T-helper 2 cell treated with Interferon-gamma antibody and Interleukin-4, amounts not matched to agents 100 ng/mL and 5 ng/mL, for 36 hours (primary cell): ENCODE results near the gene KCNN4. TPM values are rescaled to one million over a fixed set of nuclear protein-coding genes. Genes with fewer than 3 reads are reported as not detected.

Experiments
- intact Hi-C: fragments of 100-400 bp; cut with micrococcal nuclease; formaldehyde crosslinking; loops from one replicate; pipeline ENCODE4 v1.15.1; 2023
- total RNA-seq: library from RNA; stranded (reverse); gene quantifications from 2 replicates; pipeline ENCODE4 v1.2.3, GENCODE V29; 2022

The KCNN4 gene
- total RNA-seq, 1 donor from 2014 or later = 39.9 TPM

DNA sequence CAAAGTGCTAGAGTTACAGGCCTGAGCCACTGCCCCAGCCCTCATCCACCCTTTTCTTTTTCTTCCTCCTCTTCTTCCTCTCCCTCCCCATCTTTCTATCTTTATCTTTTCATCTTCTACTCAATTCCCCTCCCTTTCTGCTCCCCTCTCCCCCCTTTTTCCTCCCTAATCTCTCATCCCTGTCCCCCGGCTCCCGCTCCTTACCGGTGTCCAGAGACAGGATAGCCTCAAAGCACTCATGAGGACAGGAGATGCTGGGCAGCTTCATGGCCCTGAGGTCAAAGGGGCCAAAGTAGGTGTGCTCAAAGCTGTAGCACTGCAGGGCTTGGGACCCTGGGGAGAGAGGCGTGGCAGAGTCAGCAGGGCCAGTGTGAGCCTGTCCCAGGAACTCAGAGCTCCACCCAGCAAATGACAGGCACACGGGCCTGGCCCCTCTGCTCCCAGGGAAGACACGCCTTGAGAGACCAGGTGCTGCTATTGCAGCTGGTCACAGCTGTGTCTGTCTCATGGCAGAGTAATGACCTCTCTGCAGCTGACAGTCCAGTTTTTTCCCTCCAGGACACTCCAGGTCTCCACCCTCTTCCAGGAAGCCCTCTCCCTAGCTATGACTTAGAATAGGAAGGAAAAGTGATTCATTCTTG, 18.8 kb upstream of the KCNN4 start:
- intact Hi-C loops = no loop called here

DNA sequence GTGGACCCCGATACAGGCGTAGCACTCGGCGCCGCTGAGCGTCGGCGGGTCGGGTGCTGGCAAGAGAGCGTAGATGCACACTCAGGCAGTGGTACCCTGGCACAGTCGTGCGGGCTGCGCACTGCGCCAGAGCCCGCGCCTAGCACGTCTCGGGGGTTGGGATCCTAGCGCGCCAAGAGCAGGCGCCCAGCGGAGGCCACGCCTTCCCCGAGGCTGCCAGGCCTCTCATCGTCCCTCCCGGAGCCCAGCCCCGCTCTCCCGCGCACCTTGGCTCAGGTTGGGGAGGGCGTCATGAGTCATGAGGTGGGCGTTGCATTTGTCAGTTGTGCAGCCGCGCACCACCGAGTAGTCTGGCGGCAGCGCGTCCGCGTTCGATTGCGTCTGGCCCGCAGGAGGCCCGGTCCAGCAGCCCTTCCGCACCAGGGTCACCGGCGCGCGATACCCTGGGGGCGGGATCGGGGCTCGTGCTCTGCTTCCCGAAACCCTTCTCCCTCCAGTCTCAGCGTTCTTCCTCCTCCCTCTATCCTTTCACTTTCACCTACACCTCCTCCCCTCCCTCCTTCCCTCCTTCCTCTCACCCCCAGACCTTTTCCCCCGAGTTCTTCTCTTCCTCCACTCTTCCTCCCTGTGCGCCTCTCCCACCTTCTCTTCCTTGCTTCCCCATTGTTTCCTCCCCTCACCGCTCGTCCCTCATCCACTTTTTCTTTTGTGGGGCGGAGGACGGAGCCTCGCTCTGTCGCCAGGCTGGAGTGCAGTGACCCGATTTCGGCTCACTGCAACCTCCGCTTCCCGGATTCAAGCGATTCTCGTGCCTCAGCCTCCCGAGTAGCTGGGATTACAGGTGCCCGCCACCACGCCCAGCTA, 18.0 kb upstream of the KCNN4 start:
- intact Hi-C loops = no loop called here

DNA sequence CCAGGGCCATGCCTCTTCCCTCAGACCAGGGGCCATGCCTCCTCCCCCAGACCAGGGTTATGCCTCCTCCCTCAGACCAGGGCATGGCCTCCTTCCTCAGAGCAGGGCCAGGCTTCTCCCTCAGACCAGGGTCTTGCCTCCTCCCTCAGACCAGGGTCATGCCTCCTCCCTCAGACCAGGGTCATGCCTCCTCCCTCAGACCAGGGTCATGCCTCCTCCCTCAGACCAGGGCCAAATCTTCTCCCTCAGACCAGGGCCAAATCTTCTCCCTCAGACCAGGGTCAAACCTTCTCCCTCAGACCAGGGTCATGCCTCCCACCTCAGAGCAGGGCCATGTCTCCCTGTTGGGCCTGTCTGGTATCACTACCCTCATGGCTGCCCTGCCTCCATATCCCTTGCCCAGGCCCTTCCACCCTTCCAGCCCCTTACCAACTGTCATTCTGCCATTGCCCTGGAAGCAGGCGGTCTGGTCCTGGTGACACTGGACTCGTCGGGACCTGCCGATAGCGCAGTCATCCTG, 17.3 kb upstream of the KCNN4 start:
- intact Hi-C loops = no loop called here

DNA sequence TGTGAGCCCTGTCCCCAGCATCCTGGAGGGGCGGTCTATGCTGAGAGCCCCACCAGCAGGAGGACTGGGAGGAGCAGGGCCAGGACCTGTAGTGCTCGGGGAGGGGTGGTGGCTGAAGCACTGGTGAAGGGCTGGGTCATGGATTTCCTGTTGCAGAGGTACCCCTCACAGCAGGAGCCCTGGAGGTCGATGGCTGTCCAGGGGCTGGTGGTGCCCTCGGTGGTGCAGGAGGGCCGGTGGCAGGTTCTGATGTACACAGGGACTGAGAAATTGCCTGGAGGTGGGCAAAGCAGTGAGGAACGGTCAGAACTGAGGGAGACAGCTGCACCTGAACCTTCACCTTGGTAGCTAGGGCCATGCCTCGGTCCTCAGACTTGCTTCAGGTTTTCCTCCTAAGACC, 16.8 kb upstream of the KCNN4 start:
- intact Hi-C loops = no loop called here

DNA sequence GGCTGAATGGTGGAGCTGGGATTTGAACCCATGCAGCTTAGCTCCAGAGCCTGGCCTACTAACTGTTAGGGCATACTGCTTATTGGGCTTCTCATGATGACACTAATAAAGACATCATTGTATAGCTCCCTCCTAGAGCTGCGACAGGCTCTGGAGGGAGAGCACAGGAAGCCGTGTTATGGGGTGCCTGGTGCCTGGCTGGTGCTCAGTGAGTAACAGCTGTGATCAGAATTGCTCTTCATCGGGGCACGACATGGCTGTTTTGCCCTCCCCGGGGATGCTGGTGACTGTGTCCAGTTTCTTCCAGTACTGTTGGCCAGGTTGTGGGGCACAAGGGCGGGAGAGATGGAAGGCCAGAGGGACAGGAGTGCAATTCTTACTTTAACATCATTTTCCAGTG, 16.3 kb upstream of the KCNN4 start:
- intact Hi-C loops = no loop called here

DNA sequence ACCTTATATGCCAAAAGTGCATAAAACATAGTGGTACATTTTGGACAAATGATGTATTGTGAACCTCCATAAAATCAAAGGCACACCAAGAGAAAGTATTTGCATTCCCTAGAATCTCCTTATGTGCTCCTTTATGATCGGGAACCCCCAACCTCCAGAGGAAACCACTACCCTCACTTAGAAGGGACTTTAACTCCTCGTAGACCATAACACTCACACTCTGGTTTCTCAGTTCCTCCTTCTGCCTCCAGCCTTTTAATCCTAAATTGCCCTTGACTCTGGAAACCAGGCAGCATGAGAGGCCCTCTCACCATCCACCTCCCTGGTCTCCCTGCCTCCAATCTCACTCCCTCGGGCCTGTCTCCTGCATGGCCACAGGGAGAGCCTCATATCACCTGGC, 9.8 kb upstream of the KCNN4 start:
- intact Hi-C loops = no loop called here

DNA sequence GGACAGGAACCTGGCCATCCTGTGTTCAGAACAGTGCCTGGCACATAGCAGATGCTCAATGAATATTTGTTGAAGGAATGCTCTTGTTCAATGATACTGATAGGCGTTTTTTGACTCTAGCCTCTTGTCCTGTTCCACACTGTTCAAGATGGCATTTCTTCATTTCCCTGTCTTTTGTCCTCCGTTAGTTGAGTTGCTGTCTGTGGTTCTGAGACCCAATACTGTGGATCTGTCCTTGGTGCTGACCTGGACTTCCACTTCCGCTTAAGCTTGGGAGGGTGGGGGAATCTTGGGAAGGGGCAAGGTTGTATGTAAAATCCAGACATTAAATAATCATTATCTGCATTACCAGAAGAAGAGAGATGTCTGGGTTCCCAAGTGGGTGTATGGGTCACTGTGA, 8.3 kb upstream of the KCNN4 start:
- intact Hi-C loops = loop anchor here (10.0 kb wide), 1 partner anchor 324 kb away; the partner anchor contains the start of gene LYPD3

DNA sequence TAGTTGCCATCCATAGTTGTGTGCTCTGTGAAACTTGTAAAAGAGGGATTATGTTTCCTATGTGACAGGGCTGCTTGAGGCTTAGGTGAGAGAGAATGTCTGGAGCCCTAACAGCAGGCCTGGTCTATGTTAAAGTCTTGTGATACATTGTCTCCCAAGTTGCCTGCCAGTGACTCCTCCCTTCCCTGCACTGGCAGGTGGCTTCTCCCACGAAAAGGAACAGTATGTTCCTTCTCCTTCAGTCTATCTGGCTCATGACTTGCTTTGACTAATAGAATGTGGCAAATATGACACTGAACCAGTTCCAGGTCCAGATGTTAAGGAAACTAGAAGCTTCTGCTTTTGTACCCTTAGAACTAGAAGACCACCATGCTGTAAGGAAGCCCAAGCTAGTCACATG, 5.9 kb upstream of the KCNN4 start:
- intact Hi-C loops = loop anchor here (10.0 kb wide), 1 partner anchor 322 kb away; the partner anchor contains the start of gene LYPD3

DNA sequence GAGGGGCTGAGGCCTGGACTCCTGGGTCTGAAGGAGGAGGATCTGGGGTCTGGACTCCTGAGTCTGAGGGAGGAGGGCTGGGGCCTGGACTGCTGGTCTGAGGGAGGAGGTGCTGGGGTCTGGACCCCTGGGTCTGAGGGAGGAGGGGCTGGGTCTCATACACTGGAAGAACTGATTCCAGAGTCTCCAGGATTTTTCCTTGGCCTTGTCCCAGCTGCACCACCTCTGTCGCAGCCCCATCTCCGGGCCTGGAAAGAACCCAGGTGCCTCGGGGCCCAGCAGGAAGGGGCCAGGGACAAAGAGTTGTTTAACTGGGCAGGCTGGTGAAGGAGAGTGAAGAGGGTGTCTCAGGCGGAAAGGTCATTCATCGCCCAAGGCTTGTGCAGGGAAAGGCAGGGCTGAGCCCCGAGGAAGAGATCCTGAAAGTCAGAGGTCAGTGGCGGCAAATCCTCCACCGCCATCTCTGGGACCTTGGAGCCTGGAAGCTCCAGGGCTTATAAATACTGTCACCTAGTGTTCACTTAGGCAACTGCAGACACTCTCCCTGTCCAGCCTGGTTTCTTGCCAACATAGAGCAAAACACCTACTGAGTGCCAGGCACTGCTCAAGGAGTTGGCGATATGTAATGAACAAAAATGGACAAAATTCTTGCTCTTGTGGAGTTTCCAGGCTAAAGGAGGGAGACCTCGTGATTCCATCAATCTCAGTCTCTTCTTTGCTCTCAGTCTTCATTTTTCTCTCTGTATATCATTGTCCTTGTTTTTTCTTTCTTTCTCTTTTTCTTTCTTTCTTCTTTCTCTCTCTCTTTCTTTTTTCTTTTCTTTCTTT, 4.4 kb upstream of the KCNN4 start:
- intact Hi-C loops = loop anchor here (1.0 to 10.0 kb wide), 5 partner anchors 20 to 320 kb away; partner anchors contain the start of genes LYPD3 and SMG9

DNA sequence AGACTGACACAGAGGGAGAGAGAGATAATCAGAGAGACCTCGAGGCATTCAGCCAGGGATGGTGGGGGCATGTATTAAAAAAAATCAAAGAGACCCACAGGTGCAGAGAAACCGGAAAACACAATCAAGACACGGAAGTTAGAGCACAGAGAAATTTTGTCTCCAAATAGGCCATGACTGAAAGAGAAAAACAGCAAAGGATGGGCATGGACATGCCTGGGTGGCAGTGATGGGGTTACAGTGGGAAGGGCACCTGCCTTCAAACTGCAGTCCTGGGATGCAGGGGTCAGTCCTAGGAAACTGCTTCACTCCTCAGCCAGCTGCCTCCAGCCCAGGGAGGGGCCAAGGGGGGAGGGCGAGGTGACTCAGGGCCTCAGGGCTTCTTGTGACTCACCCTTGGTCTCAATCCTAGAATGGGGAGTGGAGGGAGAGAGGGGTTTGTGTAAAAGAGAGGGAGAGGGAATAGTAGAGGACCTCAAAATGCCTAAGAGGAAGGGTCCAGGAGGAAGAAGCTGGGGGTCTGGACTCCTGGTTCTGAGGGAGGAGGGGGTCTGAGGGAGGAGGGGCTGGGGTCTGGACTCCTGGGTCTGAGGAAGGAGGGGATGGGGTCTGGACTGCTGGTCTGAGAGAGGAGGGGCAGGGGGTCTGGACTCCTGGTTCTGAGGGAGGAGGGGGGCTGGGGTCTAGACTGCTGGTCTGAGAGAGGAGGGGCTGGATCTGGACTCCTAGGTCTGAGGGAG, 3.6 kb upstream of the KCNN4 start:
- intact Hi-C loops = loop anchor here (10.0 kb wide), 1 partner anchor 320 kb away; the partner anchor contains the start of gene LYPD3

DNA sequence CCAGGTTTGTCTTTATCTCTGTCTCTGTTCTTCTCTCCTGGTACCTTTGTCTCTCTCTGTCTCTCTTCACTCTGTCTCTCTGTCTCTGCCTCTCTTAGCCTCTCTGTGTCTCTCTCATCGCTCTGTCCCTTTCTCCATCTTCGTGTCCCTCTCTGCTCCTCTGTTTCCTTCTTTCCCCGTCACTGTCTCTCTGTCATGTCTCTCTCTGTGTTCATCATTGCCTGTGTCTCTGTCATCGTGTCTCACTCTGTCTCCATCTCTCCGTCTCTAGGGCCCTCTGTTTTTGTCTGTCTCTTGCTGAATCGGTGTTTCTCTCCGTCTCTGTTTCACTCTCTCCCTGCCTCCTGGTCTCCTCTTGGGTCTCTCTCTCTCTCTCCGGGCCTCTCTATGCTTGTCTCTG, 2.9 kb upstream of the KCNN4 start:
- intact Hi-C loops = loop anchor here (10.0 kb wide), 1 partner anchor 319 kb away; the partner anchor contains the start of gene LYPD3

DNA sequence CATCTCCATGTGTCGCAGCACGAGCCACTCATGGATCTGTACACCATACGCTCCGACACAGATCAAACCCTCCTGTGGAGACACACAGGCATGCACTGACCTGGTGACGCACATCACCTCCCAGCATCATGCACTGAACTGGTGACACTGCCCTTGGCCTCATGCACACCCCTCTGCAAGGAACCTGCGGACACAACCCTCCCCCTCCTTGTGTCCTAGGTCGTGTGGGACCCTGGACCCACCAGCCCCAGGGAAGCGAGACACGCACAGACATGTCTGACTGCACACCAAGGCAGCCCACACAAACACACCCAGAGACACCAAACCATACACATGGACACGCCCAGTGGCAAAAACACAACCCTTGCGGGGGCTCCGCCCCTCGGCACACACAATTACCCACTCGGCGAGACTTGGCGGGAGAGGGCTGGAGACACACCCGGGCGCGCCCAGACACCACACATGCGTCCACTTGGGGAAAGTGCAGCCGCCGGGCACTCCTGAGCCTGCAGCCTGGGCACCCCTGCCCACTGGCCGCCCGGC, 2.0 kb upstream of the KCNN4 start:
- intact Hi-C loops = loop anchor here (10.0 kb wide), 1 partner anchor 318 kb away; the partner anchor contains the start of gene LYPD3

DNA sequence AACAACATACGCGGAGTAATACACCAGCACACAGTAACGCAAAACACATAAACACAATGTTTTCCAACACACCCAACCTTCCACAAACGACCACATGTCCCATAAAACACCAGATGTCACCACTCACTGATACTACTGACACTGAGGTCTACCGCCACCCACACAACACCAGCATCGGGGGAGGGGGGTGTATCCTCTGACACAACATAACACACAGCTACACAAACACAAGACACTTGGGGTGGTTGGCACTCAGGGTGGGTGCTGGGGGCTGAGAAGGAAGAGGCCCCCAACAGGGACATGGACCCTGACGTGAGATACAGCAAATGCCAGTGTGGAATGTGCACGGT, 1.5 kb upstream of the KCNN4 start:
- intact Hi-C loops = loop anchor here (10.0 kb wide), 1 partner anchor 317 kb away; the partner anchor contains the start of gene LYPD3

DNA sequence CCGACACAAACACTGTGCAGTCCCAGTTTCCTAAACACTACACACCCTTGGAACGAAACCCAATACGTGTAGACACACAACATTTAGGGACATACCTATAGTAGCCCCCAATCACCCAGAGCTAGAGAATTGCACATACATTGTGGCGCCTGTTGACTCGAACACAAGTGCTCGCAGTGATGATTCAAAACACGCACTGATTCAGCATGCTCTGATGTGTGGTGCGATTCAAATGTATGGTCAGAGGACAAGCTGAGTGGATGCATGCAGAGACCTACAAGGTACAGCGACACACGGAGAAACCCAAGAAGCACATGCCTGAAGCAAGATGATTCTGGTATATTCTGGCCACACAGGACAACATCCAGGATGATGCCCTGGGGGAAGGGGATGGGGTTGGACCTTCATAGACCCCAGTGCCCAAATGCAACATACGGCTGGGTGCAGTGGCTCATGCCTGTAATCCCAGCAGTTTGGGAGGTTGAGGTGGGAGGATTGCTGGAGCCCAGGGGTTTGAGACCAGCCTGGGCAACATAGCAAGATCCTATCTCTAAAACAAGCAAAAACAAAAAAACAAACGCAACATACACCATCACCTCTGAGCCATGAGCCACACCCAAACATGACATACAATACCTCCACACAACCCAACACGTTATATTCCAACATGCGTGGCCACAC, 997 bp upstream of the KCNN4 start:
- intact Hi-C loops = loop anchor here (1.0 to 10.0 kb wide), 3 partner anchors 16 to 317 kb away; partner anchors contain the start of genes LYPD3 and SMG9

DNA sequence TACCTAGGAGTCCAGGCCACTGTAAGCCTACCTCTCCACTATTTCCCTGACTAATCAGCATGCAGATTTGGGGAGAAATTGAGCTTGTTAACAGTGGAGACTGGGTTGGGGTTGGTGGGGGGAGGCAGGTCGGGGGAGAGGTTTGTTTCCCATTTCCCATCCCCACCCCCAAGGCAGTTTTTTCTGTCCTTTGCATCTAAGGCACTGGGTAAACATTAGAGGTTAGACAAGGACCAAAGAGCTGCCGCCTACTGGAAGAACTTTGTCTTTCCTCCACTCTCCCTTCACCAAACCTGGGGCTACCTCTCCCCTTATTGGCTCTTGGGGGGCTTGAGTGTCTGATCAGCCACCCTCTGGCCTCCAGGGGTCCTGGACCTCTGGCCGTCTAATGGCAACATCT, 953 bp downstream of the KCNN4 start:
- intact Hi-C loops = loop anchor here (10.0 kb wide), 1 partner anchor 315 kb away; the partner anchor contains the start of gene LYPD3

DNA sequence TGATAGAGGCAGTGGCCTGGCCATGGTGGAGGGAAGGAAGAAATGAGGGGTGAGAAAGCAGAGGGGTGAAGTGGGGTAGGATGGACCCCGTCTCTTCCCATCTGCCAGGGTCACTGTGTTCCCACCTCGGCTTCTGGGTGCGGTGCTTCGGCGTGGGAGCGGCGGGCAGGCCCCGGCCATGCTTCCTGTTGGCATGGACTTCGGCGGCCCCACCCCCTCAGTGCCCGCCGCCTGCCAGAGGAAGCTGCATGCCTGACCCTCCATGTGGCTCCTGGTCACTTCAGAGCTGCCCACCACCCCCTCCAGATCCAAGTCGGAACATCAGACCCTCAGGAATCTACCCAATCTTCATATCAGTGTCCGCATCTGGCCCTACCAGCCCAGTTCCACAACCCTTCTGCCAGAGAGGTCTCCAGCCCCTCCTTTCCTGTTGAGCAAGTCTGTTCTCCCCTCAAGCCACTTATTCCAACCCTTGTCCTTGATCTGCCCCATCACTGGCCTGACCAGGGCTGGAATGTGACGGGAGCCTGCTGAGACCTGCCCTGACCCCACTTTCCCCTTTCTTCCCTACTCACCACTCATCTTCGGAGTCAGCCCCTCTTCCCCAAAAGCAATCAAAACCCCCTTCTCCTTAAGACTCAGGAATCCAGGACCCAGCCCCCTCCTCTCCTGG, 1.5 kb downstream of the KCNN4 start:
- intact Hi-C loops = no loop called here

DNA sequence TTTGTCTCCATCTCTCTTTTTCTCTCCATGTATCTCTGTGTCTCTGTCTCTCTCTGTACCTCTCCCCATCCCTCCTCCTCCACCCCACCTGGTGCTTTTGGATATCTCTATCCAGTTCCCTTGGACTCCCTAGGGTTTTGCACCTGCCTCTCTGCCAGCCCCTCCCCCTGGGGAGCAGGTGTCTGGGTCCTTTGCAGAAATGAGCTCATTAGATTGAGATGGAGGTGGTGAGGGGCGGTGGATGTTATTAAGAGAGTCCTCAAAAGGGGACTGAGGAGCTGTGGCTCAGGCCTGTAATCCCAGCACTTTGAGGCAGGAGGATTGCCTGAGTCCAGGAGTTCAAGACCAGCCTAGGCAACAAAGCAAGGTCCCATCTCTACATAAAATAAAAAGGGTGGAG, 2.1 kb downstream of the KCNN4 start:
- intact Hi-C loops = no loop called here

DNA sequence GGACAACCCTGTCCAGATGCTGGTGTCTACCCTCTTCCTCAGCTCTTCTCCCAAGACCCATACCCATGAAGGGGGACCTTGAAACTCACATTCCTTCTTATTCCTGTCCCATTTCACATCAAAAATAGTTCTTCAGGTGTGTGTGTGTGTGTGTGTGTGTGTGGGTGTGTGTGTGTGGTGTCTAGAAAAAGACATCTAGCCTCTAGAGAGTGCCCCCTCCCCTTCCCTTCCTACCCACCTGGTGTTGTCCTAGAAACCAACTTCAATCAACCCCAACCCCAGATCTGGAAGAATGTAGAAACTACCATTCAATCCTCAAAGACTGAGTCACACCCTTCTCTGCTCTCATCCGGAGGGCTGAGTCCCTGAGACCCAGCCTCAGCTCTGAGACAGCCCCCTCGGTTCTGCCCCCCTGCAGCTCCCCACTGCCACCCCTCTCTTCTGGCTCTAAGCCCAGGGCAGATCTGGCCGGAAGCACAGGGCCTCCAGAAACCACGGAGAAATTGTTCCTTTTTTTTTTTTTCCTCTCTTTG, 3.5 kb downstream of the KCNN4 start:
- intact Hi-C loops = no loop called here

DNA sequence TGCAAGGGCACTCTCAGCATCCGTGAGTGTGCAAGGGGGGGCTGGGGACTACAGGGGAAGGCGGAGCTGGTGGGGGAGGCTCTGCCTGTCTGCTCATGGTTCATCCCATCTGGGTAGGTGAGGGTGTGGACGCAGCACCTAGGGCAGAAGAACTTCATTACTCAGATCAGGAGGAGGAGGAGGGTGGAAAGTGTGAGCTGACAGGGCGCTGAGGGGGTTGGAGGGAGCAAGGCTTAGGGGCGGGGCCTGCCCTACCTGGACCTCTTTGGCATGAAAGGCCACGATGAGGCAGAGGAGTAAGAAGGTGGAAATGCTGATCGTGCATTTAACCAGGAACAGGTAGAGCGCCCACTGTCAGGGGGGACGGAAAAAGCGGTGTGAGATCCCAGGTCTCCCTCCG, 4.5 kb downstream of the KCNN4 start:
- intact Hi-C loops = no loop called here
